ENCODE results near the gene LEUTX.

LEUTX gene

DNA sequence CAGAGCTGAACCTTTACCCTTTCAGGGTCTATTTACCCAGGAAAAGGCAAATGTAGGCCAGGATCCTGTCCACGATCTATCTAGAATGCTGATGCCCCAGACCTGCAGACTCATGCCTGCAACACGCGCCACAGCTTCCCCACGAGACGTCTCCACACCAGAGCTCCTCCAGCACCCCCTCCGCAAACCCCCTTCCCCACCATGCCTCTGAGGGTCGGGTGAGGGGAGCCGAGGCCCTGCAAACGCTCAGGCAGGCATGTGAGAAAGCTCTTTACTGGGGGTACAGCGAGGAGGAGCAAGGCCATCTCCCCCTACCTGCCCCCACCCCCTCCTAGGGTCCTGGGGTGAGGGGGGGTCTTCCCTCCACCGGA, 46.4 kb downstream of the LEUTX start:
- DNase-seq: no peak

DNA sequence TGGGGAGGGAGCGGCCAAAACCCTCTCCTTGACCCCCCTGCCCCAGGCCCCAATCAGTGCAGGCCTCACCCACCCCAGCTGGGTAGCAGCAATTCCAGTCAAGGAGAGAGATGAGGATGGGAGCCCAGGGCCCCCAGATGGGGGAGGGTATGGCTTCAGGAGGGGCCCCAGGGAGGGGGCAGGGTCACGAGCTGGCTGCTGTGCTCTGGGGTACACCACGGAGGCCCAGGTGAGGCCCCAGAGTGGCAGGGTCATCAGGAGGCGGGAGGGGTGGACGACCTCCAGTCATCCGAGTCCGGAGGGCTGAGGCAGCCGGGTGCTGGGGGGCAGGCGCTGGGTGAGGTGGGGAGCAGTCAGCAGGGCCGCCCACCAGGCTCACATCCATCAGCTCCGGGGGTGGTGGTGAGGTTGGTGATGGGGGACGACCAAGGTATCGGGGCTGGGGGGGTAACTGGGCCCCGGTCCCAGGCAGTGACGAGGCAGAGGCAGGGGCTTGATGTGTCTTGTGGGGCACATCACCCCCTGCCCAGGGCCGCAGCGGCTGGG, 47.0 kb downstream of the LEUTX start:
- no peak for DNase-seq

DNA sequence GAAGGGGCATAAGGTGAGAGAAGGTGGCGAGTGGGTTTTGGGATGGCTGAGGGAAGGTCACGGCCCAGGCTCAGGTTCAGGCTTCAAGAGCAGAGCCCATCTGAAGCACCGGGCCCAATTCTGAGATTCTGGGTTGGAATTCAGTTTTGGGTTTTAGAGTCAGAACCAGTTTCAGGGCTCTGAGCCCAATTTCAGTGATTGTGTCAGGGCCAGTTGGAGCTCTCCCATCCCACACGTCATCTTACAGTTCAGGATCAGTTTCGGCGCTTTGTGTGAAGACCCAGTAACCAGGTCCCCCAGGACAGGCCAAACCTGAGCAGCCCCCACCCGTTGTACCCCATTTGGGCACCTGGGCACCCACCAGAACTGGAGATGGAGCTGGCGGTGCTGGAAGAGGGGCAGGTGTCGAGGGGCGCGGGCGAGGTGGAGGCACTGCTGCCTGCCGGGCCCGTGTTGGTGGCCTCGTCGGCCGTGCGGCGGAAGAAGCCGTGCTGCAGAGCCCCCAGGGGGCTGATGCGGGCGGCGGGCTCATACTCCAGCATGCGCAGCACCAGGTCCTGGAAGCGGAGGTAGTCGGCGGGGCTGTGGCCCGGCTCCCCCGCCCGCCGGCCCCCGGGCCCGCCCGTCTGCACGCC, 47.8 kb downstream of the LEUTX start:
- no peak for DNase-seq

DNA sequence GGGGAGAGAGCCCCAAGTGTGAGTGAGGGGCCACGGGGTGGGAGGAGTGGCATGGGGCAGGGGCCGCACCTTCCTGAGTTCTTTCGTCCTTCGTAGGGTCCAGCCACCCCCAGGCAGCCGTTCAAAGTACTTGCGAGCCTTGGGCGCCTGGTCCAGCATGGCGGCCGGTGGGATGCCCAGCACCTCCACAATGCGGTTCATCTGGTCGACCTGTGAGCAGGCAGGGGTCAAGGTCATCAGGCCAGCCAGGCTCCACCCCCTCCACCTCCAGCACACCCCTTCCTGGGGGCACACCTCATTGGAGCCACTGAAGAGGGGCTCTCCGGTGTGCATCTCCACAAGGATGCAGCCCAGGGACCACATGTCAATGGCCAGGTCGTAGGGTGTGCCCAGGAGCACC, 48.6 kb downstream of the LEUTX start:
- DNase-seq: no peak

DNA sequence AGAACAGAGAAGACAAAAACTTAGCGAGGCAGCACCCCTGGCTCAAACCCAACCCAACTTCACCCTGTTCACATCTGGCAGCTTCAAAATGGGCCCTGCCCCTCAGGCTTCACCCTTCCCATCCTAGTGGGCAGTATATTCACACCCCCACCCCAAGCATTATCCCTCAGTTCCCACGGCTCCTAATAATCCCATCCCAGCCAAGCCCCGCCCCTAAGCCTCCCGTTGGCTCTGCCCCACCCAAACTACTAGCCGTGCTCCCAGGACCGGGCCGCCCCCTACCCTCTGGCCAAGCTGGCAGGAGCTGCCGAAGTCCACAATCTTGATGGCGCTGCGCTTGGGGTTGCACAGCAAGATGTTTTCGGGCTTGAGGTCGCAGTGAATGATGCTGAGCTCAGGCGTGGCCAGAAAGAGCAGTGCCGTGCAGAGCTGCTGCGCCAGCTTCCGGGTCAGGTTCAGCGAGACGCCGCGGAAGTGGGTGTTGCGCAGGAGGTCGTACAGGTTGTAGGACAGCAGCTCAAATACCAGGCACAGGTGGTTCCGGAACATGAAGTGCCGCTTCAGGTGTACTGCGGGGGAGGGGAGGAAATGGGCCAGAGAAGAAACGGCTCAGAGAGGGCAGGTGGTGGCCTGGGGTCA, 49.5 kb downstream of the LEUTX start:
- DNase-seq: no peak

DNA sequence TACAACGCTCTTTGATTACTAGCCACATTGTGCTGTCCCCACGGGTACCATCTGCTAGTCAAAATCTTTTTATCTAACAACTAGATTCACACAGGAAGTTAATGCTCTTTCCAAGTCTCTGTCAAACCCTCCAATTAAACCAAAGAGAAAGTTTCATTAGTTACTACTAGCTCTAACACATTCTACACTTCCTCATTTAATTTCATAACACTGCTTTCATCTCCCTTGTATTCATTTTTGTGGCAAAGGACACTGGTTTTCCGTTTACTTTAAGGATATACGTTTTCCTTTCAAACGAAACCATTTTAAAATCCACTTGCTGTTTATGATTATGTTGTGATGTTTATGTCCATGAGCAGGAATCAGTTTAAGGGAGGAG, 50.0 kb downstream of the LEUTX start:
- DNase-seq: peak in 1 of 4 experiments; percentile 24

DNA sequence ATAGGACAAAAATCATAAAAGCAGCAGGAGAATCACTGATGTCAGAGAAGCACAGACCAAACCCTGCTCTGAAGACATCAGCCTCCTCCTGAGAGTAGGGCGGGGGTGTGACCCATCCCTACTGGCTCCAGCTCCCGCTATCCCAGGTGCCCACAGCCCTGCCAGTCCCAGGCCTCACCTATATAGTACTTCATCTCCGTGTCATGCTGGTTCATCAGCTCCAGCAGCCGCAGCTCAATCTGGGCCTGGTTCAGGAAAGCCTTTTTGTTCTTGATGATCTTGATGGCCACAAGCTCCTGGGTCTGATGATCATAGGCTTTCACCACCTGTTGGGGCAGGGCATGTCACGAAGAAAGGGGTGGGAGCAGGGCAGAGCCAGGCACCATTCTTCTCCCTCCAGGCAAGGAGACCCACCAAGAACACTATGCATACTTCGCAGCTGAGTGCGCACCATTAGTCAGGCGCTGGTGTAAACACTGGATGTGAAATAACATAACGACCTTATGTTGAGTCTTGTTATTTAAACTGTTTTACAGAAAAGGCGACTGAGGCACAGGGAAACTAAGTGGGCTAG, 51.1 kb downstream of the LEUTX start:
- no peak for DNase-seq

DNA sequence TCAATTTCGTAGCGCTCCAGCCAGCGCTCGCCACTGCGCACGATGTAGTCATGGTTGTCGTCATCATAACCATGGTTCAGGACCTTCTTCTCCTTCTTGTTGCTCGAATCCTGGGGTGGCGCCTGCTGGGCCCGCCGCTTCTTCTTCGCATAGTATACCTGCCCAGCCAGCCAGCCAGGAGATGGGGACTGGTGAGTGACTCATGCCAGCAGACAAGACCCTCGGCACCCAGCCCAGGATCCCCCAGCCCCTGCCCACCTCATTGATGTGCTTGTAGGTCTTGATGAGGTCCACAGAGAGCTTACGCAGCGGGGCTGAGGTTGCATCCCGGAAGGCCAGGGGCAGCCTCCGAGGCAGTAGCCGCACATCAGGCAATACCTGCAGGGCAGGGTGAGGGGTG, 51.8 kb downstream of the LEUTX start:
- DNase-seq: no peak

DNA sequence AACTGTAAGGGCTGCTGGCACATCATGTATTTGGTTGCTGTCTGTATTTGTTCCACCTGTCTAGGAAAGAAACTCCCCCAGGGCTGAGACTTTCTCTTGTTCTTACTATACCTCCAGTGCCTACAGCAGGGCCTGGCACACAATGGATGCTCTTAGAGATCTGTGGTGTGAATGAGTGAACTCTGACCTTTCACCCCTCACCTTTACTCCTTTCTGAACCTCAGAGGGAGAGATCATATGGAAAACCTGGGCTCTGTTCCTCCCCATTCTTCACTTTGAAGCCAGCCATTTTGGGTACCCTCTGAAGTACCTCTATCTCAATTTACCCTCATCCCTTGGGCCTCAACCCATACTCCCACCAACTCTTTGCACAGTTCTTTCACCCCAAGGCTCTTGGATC, 52.2 kb downstream of the LEUTX start:
- no peak for DNase-seq

DNA sequence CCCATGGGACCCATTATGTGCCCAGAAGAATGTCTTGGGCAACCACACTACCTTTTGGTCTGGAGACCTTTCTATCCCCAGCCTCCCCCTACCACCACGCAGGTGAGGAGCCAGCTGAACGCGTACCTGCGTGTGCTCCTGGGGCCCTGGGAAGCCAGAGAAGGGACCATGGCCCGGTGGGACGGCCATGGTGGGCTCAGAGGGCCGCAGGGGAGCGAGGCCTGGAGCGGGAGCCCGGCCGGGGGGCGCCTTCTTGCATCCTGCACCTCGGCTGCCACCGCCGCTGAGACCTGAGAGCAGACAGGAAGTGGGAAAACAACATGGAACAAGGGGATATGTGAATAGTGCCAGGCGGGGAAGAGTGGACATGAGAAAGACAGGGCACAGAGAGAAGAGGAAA, 53.0 kb downstream of the LEUTX start:
- no peak for DNase-seq

DNA sequence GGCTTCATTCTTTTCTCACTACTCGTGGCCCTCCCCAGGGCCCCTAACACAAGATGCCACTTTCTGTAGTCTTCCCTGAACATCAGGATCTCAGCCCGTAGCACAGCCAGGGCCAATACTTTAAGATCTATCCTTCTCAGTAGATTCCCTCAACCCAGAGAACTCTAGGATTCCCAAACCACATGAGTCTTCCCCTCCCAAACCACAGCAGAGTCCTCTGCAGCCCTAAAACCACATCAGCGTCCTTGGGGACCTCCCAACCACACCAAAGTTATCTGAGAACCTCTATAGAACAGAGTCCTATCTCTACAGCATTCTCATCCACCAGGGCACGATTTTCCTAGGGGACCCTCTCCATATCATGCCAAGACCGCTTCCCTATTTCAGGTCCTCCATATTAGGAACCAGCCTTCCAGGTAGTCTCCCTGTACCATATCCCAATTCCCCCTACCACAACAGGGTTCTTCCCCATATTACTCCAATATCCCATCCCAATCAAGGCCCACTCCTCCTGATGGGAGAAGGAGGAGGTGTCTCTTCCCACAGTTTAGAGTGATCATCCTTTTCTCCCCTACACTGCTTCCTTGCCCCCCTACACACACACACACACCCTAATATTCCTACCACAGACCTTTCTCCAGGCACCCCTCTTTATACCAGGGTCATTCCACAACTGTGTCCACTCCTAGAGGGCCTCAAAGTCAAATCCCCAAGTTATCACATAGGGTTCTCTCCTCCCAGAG, 53.9 kb downstream of the LEUTX start:
- no peak for DNase-seq

DNA sequence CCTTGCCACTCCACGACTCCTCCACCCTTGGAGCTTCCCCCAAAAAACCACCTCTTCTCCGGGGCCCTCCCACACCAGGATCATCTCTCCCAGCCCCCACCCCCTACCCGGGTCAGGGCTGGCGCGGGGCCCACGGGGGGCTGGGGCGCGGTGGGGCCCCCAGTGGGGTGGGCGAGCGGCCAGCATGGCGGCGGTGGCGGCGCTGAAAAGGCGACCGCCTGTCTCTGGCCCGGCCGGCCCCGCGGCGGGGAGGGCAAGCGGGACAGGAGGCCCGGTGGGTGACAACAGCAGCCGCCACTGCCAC, 54.5 kb downstream of the LEUTX start:
- DNase-seq: no peak

DNA sequence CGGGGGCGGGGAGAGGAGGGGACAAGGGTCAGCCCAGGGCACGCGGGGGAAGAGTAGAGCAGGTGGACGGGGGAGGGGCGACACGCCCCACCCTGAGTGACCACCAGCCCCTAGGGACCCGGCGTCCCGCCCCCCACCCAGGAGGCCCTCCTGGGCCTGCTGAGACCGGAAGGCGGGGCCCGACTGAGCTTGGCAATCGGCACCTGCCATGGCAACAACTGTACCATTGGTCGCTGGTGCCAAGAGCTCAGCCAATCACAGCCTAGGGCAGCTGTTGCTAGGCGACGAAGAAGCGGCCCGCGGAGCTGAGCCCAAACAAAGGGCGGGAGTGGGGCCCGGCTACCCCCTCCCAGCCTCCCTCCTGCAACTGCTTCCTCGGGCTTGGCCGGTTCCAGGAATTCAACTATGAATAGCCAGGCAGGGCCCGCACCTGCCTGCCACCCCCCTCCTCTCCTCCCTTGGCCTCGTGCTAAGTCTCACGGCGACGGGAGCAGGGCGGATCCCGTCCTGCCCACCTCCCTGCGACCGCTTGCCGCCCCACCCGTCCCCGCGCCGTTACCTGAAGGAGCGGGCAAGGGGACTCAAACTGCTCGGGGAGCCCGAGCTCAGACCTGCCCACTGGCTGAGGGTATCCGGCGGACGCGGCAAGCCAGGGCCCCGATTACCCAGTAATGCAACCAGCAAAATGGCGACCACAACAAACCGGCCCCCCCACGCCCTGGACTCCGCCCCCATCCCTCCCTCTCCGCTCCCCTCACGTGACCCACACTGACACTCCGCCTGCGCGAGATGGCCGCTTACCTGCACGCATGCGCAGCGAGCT, 55.0 kb downstream of the LEUTX start, which contains the start of gene DYRK1B:
Gene DYRK1B, minus strand, starts transcription at position 699 of the 823 bp plus-strand sequence. CDS start 2,295 bp downstream, outside the sequence.
- peak; percentile 96 to 99 (median 98) for DNase-seq

DNA sequence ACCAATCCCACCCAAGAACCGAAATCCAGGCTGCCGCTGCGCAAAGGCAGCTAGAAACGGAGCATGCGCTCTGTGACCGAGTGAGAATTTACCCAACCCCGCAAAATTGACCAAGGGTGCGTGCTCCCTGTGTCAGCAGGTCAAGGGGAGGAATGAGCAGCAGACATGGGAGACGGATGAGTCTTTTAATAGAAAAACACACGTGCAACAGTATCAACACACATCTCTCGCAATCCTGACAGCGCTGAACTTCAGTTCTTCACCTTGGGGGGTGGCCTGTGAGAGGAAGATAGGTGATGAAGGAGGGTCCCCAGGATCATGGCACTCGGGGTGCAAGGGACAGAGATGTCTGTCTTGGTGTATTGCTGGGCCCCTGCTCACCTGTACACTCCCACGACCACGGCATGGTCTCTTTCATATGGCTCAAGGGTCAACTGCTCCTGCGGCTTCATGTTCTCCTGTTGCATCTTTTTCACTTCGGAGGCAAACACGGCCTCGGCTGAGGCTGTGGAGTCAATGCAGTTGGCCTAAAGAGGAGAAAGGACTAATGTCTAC, 55.7 kb downstream of the LEUTX start:
- DNase-seq: no peak

Data from suppressor macrophage (primary cell).